Epithelial cell of proximal tubule (primary cell): Measurements from ENCODE around the gene RBP5. TPM values are rescaled to one million over a fixed set of nuclear protein-coding genes. Genes with fewer than 3 reads are reported as not detected.
A peak's percentile ranks its signal among the peaks of the same experiment; 100 is the strongest.

Source experiments
- DNase-seq: peaks from one replicate; pipeline ENCODE4 v3.0.0-alpha.2; 2011; ENCODE audit warnings: low read depth
- H3K4me3 ChIP-seq: 2 replicates; pipeline ENCODE4 v1.5.1; 2011; ENCODE audit warnings: low read depth, mild to moderate bottlenecking, low read length
- total RNA-seq: library from RNA; depleted of rRNA; stranded (reverse); fragments of >200 nt; gene quantifications from 2 replicates; pipeline ENCODE4 v1.2.3, GENCODE V29; 2015
- TF ChIP-seq, protein P1 (sequence below): conservative IDR thresholded peaks from 2 replicates; pipeline ENCODE4 v1.5.1; 2012; ENCODE audit warnings: low read depth, mild to moderate bottlenecking, low read length

The RBP5 gene, protein sequence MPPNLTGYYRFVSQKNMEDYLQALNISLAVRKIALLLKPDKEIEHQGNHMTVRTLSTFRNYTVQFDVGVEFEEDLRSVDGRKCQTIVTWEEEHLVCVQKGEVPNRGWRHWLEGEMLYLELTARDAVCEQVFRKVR
- total RNA-seq: not detected in 2 replicates

DNA sequence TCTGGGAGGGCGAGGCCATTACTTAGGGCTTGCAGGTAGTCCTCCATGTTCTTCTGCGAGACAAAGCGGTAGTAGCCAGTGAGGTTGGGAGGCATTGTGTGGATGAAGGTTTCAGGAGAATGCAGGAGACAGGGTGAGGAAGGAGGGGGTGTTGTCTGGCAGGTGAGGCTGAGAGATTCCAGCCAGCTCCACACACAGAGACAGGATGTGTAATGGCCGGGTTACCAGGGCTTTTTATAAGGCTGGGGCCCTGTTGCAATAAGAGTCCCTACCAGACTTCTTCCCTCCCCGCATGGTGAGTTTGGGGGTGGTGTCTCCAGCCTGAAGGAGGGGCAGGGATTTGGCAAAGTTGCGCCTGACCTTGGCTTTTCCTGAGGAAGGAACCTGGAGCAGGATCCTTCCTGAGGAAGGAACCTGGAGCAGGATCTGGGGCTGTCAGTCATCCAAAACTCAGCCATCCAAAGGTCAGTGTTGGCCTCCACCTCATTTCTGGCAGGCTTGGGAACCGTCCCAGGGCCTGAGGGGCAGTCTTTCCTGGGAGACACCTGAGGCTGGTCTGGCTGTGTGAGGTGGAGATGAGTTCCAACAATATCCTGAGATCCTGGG is at the start of gene RBP5:
TSS of gene RBP5 (minus strand) at position 209 of the 606 bp plus-strand sequence. CDS start at position 95, 114 bp downstream.
- DNase-seq: no peak
- TF ChIP-seq, protein P1, sequence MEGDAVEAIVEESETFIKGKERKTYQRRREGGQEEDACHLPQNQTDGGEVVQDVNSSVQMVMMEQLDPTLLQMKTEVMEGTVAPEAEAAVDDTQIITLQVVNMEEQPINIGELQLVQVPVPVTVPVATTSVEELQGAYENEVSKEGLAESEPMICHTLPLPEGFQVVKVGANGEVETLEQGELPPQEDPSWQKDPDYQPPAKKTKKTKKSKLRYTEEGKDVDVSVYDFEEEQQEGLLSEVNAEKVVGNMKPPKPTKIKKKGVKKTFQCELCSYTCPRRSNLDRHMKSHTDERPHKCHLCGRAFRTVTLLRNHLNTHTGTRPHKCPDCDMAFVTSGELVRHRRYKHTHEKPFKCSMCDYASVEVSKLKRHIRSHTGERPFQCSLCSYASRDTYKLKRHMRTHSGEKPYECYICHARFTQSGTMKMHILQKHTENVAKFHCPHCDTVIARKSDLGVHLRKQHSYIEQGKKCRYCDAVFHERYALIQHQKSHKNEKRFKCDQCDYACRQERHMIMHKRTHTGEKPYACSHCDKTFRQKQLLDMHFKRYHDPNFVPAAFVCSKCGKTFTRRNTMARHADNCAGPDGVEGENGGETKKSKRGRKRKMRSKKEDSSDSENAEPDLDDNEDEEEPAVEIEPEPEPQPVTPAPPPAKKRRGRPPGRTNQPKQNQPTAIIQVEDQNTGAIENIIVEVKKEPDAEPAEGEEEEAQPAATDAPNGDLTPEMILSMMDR: no peak
- H3K4me3 ChIP-seq: peak within 1 kb of the TSS; percentile 97

DNA sequence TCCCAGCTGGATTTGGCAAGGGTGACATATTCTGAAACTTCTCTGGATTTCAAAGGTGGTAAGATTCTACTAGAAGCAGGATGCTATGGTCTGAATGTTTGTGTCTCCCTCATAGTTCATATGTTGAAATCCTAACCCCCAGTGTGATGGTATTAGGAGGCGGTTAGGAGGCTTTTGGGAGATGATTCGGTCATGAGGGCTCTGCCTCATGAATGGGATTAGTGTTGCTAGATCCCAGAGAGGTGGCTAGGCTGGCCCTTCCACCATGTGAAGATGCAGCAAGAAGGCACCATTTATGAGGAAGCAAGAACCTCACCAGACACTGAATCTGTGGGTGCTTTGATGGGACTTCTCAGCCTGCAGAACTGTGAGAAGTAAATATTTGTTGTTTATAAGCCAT is 49.8 kb upstream of the RBP5 start:
- no peak overlapping the region for H3K4me3 ChIP-seq
- TF ChIP-seq, protein P1: no peak
- no peak for DNase-seq

DNA sequence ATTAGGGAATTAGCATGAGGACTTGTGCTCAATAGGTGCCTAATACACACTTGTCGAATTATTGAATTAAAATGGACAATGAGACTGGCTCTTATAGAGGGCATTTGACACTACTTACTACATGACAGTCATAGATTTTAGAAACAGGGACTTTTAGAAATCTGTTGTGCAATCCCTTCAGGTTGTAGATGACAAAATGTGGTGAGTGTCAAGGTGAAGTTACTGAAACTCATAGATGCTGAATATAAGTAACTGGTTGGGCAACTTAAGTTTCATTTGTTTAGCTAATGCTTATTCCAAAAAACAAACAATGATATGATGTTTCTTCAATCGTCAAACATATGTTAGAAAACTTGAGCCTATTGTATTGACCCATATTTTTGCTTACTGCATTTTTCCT is 47.9 kb upstream of the RBP5 start:
- TF ChIP-seq, protein P1: no peak
- H3K4me3 ChIP-seq: no peak overlapping the region

DNA sequence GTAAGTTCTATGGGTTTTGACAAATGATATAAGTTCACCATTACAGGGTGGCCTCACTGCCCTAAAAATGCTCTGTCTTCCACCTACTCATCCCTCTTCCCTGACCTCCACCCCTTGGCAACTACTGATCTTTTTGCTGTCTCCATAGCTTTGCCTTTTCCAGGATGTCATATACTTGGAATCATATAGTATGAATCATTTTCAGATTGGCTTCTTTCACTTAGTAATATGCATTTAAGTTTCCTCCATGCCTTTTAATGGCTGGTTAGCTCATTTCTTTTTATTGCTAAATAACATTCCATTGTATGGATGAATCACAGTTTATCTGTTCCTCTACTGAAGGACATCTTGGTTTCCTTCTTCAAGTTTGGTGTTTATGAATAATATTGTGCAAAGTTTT is 46.8 kb upstream of the RBP5 start:
- no peak for DNase-seq
- TF ChIP-seq, protein P1: no peak
- no peak overlapping the region for H3K4me3 ChIP-seq

More for the DNA sequence above, 47.9 kb upstream of the RBP5 start:
- DNase-seq: no peak

DNA sequence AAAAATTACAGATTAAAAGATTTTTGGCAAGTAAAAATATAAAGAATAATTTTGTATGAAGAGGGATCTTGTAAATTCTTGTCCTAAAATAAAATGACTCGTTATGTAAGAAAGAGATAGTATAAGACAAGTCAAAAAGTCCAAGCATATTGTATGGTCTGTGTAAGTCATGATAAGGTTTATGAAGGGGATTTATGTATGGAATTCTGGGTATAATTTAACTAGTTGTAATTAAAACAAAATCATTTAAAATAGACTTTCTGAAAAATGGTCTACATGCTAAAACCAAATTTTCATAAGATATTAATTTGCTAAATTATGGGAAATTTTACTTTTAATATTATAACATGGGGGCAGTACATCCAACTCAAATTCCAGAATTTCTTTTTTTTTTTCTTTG is 43.2 kb upstream of the RBP5 start:
- TF ChIP-seq, protein P1: no peak
- no peak overlapping the region for H3K4me3 ChIP-seq
- DNase-seq: no peak

DNA sequence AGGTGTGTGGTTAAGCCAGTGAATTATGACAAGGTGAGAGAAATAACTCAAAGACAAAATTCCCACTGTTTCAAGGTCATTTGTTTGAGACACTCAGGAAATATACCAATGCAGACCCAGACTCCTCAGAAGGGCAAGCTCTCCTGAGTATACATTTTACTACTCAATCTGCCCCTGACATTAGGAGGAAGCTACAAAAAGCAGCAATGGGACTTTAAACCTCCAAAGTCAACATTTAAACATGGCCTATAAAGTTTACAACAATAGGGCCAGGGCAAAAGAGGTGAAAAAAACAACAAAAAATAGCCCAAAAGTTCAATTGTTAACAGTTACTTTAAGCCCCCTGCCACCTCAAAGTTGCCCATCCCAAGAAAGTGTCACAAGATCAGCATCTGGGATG is 41.3 kb upstream of the RBP5 start:
- H3K4me3 ChIP-seq: no peak overlapping the region
- TF ChIP-seq, protein P1: no peak
- DNase-seq: no peak

DNA sequence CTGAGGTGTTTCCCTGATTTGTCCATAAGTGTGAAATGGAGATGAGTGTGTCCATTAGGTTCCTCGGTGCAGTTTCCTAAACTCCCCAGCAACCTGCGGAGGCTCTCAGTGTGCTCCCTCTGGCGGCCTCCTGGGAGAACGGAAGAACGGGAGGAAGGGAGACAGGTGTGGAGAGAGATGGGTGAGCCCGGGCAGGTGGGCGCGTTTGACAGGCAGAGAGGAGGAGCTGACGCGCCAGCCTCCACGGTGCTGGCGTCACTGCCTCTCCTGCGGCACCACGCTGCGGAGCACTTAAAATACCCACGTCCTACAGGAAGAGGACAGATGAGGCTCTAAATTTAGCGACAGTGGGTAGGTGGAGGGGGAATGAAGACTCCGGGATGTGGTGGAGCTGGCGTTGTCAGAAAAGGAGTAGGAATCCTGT is 34.0 kb upstream of the RBP5 start:
- DNase-seq: no peak
- no peak overlapping the region for H3K4me3 ChIP-seq
- TF ChIP-seq, protein P1: peak; percentile 78
